Endothelial cell of umbilical vein (primary cell): ENCODE data around the gene HDAC3.

ENCODE experiments used
- EZH2 ChIP-seq: IDR thresholded peaks from 2 replicates; pipeline ENCODE4 v1.6.1; 2012; ENCODE audit warnings: borderline replicate concordance, low read depth, mild to moderate bottlenecking, moderate library complexity, low read length, inconsistent platforms; ENCODE audit not compliant: severe bottlenecking
- GATA2 ChIP-seq: IDR thresholded peaks from 2 replicates; pipeline ENCODE4 v1.7.0; 2011; ENCODE audit warnings: low read depth, mild to moderate bottlenecking, moderate library complexity, mixed read lengths, low read length; ENCODE audit not compliant: insufficient read length, insufficient read depth
- POLR2A ChIP-seq: IDR thresholded peaks from 2 replicates; pipeline ENCODE4 v1.6.1; 2012; ENCODE audit warnings: low read depth, mild to moderate bottlenecking, control low read depth, low read length
- POLR2AphosphoS5 ChIP-seq: IDR thresholded peaks from 2 replicates; pipeline ENCODE4 v1.6.1; 2012; ENCODE audit warnings: low read depth, mild to moderate bottlenecking, control low read depth, low read length, moderate library complexity; ENCODE audit not compliant: insufficient read depth
- TF ChIP-seq, protein P1 (sequence below), 2 donors: IDR thresholded peaks; 1 replicate in 1 of 2; 2 replicates in 1 of 2; pipeline ENCODE4 v1.5.1; 2011; ENCODE audit warnings: low read length in 2 of 2, mild to moderate bottlenecking in 2 of 2, moderate library complexity in 2 of 2, control low read depth in 1 of 2, inconsistent platforms in 1 of 2, low read depth in 1 of 2; ENCODE audit not compliant: insufficient read depth in 1 of 2; ENCODE audit errors: extremely low read depth in 1 of 2
- TF ChIP-seq, protein P2 (sequence below): IDR thresholded peaks from 2 replicates; pipeline ENCODE4 v1.6.1; 2011; ENCODE audit not compliant: insufficient read depth, insufficient read length

DNA sequence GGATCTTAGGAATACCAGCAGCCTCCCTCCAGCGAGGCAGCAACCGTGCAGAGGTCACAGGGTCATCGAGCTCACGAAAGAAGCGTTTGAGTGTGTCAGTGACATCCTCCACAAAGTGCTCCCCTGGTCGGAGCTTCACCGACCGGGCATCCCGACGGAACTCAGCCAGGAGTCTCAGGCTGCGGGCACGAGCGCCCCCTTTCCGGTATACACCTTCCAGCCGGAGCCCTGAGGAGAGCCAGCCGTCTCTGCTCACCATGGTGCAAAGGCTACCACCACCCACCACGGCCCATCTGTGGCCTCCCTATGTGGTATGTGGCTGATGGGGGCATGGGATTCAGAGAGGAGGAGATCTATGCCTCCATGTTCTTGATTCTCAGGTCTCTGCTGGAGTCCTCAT lies 25.4 kb upstream of the HDAC3 start:
- TF ChIP-seq, protein P1, sequence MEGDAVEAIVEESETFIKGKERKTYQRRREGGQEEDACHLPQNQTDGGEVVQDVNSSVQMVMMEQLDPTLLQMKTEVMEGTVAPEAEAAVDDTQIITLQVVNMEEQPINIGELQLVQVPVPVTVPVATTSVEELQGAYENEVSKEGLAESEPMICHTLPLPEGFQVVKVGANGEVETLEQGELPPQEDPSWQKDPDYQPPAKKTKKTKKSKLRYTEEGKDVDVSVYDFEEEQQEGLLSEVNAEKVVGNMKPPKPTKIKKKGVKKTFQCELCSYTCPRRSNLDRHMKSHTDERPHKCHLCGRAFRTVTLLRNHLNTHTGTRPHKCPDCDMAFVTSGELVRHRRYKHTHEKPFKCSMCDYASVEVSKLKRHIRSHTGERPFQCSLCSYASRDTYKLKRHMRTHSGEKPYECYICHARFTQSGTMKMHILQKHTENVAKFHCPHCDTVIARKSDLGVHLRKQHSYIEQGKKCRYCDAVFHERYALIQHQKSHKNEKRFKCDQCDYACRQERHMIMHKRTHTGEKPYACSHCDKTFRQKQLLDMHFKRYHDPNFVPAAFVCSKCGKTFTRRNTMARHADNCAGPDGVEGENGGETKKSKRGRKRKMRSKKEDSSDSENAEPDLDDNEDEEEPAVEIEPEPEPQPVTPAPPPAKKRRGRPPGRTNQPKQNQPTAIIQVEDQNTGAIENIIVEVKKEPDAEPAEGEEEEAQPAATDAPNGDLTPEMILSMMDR (IDR thresholded peaks at IDR 0.05; ENCODE audit: extremely low read depth in 1 of 2, insufficient read depth in 1 of 2, low read depth in 1 of 2, low read length in 2 of 2), result no peak
- TF ChIP-seq GATA2 (no peak), POLR2A (no peak), POLR2AphosphoS5 (no peak), EZH2 (no peak)
- TF ChIP-seq, protein P2, sequence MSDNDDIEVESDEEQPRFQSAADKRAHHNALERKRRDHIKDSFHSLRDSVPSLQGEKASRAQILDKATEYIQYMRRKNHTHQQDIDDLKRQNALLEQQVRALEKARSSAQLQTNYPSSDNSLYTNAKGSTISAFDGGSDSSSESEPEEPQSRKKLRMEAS, result no peak
